Gastroesophageal sphincter (tissue), 4 donors: ENCODE data around the gene TALDO1. TPM values are rescaled to one million over a fixed set of nuclear protein-coding genes. Genes with fewer than 3 reads are reported as not detected.

Experiments
- ATAC-seq: fragments of 150-250 bp; one replicate; pipeline ENCODE4 v1.9.1; 2016; ENCODE audit warnings: mild to moderate bottlenecking, moderate library complexity
- H3K27ac ChIP-seq, 4 donors: fragments of 200-600 bp; sonication (generic) in 3 of 4; 1 replicate in 3 of 4; 2 replicates in 1 of 4; pipeline ENCODE4 v1.5.1; 2016 to 2019
- H3K27me3 ChIP-seq: fragments of 200-600 bp; sonication (generic); one replicate; pipeline ENCODE4 v1.5.1; 2019
- H3K36me3 ChIP-seq, 2 donors: fragments of 200-600 bp; sonication (generic); one replicate each; pipeline ENCODE4 v1.5.1; 2019; ENCODE audit warnings: control low read depth in 1 of 2
- H3K4me1 ChIP-seq, 3 donors: fragments of 200-600 bp; sonication (generic); 1 replicate in 2 of 3; 2 replicates in 1 of 3; pipeline ENCODE4 v1.5.1; 2016 to 2019; ENCODE audit warnings: control low read depth in 2 of 3
- H3K4me3 ChIP-seq, 2 donors: fragments of 200-600 bp; sonication (generic); one replicate each; pipeline ENCODE4 v1.5.1; 2019; ENCODE audit warnings: mild to moderate bottlenecking in 1 of 2, moderate library complexity in 1 of 2
- H3K9me3 ChIP-seq, 3 donors: fragments of 200-600 bp; sonication (generic); one replicate each; pipeline ENCODE4 v1.5.1; 2017 to 2019; ENCODE audit warnings: control low read depth in 2 of 3
- EP300 ChIP-seq: sonication (generic); formaldehyde crosslinking; IDR thresholded peaks from one replicate; pipeline ENCODE4 v1.6.1; 2017; ENCODE audit warnings: antibody characterized with exemption, mild to moderate bottlenecking
- POLR2A ChIP-seq, 2 donors: fragments of 450-650 bp; IDR thresholded peaks; one replicate each; pipeline ENCODE4 v1.6.1; 2017; ENCODE audit warnings: antibody characterized with exemption in 2 of 2, mild to moderate bottlenecking in 2 of 2, moderate library complexity in 1 of 2
- POLR2AphosphoS5 ChIP-seq: sonication (generic); formaldehyde crosslinking; IDR thresholded peaks from one replicate; pipeline ENCODE4 v1.6.1; 2017; ENCODE audit warnings: antibody characterized with exemption
- WGBS, 2 donors: methylation state at CpG; one replicate each; pipeline ENCODE4 v1.1.5; 2018; ENCODE audit warnings: low coverage in 1 of 2; 5-methylcytosine and 5-hydroxymethylcytosine counted together
- total RNA-seq, 4 donors: library from RNA; depleted of rRNA; stranded (reverse); fragments of >200 nt; gene quantifications; one replicate each; pipeline ENCODE4 v1.1.0, GENCODE V29; 2016
- TF ChIP-seq, protein P1 (sequence below), 4 experiments: fragments of 200-600 bp in 2 of 4; fragments of 450-650 bp in 2 of 4; sonication (generic) in 1 of 4; IDR thresholded peaks; one replicate each; pipeline ENCODE4 v1.5.1; 2017 to 2019; ENCODE audit warnings: antibody characterized with exemption in 4 of 4, mild to moderate bottlenecking in 2 of 4, moderate library complexity in 2 of 4

TALDO1 gene
- total RNA-seq, 4 donors from 2014 or later: 161 to 201 (median 185) TPM

DNA sequence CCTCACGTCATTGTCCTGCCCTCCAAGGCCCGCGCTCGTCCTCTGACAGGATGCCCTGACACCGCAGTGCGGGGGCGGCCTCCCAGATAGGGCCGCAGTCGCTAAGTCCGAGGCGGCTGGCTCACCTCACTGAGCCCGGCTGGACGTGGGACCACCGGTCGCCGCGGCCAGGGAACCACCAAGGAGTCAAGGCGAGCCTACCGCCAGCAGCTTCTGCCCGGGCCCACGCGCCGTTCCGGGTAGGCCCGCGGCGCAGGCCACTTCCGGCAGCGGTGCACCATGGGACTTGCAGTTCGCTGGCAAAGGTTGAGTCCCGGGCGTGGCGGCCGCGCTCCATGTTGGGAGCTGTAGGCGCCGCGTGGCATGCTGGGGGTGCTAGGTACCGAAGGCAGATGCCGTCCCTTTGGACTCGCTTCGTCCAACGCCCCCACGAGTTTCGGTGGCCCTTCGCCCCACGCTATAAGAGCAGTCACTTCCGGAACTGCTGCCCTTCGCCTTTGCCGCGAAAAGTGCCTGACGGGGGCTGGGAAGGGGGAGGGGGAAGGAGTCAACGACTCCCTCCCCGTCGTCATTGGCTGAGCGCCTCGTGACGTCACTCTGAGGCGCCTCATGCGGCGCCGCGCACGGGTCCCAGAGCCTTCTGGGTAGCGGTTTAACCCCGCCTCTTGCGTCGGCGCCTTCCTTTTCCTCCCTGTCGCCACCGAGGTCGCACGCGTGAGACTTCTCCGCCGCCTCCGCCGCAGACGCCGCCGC, 62.2 kb downstream of the TALDO1 start, which contains the start of gene RPLP2:
Gene RPLP2, plus strand, starts transcription at position 681 of the 753 bp plus-strand sequence. CDS start 268 bp downstream, outside the sequence.
- Histone ChIP-seq H3K9me3 (no peaks in the 10 kb centered on the region), H3K36me3 (peaks cover 0 to 33% of the 10 kb centered on the region in 2 donors), H3K27ac (peak within 1 kb of the TSS; percentile 72 to 98 (median 96)), H3K4me1 (peaks cover 0 to 62% (median 32%) of the 10 kb centered on the region in 3 donors), H3K27me3 (no peaks in the 10 kb centered on the region), H3K4me3 (peak within 1 kb of the TSS; percentile 58 to 99)
- peak; percentile 95 for ATAC-seq
- WGBS, 2 donors: 0% methylated on average over 5 of the region's 81 CpGs; no CpG with 5 or more reads in 1 of the 2 donors
- peak; percentile 99 for TF ChIP-seq POLR2AphosphoS5
- TF ChIP-seq, protein P1, sequence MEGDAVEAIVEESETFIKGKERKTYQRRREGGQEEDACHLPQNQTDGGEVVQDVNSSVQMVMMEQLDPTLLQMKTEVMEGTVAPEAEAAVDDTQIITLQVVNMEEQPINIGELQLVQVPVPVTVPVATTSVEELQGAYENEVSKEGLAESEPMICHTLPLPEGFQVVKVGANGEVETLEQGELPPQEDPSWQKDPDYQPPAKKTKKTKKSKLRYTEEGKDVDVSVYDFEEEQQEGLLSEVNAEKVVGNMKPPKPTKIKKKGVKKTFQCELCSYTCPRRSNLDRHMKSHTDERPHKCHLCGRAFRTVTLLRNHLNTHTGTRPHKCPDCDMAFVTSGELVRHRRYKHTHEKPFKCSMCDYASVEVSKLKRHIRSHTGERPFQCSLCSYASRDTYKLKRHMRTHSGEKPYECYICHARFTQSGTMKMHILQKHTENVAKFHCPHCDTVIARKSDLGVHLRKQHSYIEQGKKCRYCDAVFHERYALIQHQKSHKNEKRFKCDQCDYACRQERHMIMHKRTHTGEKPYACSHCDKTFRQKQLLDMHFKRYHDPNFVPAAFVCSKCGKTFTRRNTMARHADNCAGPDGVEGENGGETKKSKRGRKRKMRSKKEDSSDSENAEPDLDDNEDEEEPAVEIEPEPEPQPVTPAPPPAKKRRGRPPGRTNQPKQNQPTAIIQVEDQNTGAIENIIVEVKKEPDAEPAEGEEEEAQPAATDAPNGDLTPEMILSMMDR (IDR thresholded peaks at IDR 0.05): peak in 1 of 4 experiments; percentile 16
- no peak for TF ChIP-seq EP300
- peak; percentile 80 to 91 for TF ChIP-seq POLR2A (IDR thresholded peaks at IDR 0.05)

- TF ChIP-seq EP300: no peak
- TF ChIP-seq, protein P1 (IDR thresholded peaks at IDR 0.05): peak in 3 of 4 experiments; percentile 25 to 41 (median 31)
- TF ChIP-seq POLR2A (IDR thresholded peaks at IDR 0.05): no peak
- TF ChIP-seq POLR2AphosphoS5: no peak
- no peaks in the 10 kb centered on the region for H3K9me3 ChIP-seq
- H3K27me3 ChIP-seq: no peaks in the 10 kb centered on the region
- 0% methylated on average over 2 of the region's 55 CpGs; no CpG with 5 or more reads in 1 of the 2 donors for WGBS, 2 donors
- peaks cover 0 to 37% of the 10 kb centered on the region in 2 donors for H3K36me3 ChIP-seq
- peak overlapping the region; percentile 72 to 98 (median 96) for H3K27ac ChIP-seq
- peak overlapping the region; percentile 58 to 99 for H3K4me3 ChIP-seq
- H3K4me1 ChIP-seq: peaks cover 0 to 56% (median 27%) of the 10 kb centered on the region in 3 donors
- no peak for ATAC-seq
Measured at GRCh38 chr11:810040-810567, 62.8 kb downstream of the TALDO1 start.

DNA sequence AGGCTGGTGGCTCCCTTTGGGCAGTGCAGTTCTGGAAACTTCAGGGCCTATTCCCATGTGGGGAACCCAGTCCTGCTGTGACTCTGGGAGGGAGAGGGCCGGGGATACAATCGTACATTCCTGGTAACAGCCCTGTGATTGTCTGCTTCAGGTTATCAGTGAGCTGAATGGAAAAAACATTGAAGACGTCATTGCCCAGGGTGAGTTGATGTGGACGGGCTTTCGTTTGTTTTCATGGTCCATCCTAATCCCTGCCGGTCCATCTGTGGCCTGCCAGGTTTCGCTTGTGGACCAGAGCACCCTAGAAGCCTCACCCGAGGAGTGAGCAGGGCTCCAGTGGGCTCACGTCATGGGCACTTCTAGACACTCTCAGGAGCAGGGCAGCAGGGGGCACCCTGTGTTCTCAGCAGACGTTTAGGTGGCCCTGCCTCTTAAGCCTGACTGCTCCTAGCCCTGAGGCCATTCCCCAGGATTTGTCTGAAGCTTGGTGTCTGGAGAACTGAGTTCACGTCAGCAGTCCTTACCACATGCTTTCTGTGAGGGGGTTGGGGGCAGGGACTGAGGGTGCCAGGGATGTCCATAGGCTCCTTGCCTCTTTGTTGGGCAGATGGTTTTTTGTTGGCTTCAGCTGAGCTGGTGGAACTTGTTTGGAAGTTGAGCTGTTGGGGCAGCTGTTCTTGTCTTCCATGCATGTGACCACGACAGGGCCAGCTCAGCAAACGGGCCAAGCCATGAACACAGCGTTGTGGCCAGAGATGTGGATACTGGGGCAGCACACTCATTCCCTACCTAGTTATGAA, 64.4 kb downstream of the TALDO1 start:
- H3K27ac ChIP-seq: peak overlapping the region in 3 of 4 donors; percentile 8 to 98 (median 95)
- peak overlapping the region in 1 of 2 donors; percentile 99 for H3K4me3 ChIP-seq
- H3K9me3 ChIP-seq: no peaks in the 10 kb centered on the region
- no peaks in the 10 kb centered on the region for H3K27me3 ChIP-seq
- H3K4me1 ChIP-seq: peaks cover 0 to 43% (median 23%) of the 10 kb centered on the region in 3 donors
- ATAC-seq: no peak
- TF ChIP-seq POLR2AphosphoS5: no peak
- TF ChIP-seq POLR2A (IDR thresholded peaks at IDR 0.05): no peak
- TF ChIP-seq EP300: no peak
- TF ChIP-seq, protein P1 (IDR thresholded peaks at IDR 0.05): no peak
- peaks cover 0 to 37% of the 10 kb centered on the region in 2 donors for H3K36me3 ChIP-seq
- WGBS, 2 donors: 80% methylated on average over 1 of the region's 14 CpGs; no CpG with 5 or more reads in 1 of the 2 donors

DNA sequence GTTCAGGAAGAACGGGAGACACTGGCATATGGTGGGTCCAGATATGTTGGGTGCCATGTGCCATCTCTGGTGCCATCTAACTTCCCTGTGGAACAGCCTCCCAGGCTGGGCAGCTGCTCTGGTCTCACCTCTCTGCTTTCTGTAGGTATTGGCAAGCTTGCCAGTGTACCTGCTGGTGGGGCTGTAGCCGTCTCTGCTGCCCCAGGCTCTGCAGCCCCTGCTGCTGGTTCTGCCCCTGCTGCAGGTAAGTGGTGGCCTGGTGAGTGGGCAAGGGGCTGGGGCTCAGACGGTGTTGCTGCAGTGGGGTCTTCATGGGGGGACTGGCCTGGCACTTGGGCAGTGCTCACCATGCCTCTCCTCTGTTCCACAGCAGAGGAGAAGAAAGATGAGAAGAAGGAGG, 65.1 kb downstream of the TALDO1 start:
- TF ChIP-seq POLR2AphosphoS5 (no peak), EP300 (no peak), POLR2A (IDR thresholded peaks at IDR 0.05) (no peak)
- TF ChIP-seq, protein P1 (IDR thresholded peaks at IDR 0.05): no peak
- H3K27ac ChIP-seq: no peak overlapping the region
- H3K36me3 ChIP-seq: peaks cover 0 to 37% of the 10 kb centered on the region in 2 donors
- H3K4me1 ChIP-seq: peaks cover 0 to 42% (median 23%) of the 10 kb centered on the region in 3 donors
- 83% methylated on average over 1 of the region's 3 CpGs; no CpG with 5 or more reads in 1 of the 2 donors for WGBS, 2 donors
- ATAC-seq: no peak
- no peaks in the 10 kb centered on the region for H3K27me3 ChIP-seq
- H3K9me3 ChIP-seq: no peaks in the 10 kb centered on the region
- no peak overlapping the region for H3K4me3 ChIP-seq
